Measurements from ENCODE around the gene SLC38A10. TPM values are rescaled to one million over a fixed set of nuclear protein-coding genes. Genes with fewer than 3 reads are reported as not detected.

The SLC38A10 gene
- total RNA-seq, 1 experiment from 2014 or later: 121 TPM

- no peak overlapping the region for H3K27ac Mint-ChIP-seq (ENCODE audit: unreplicated experiment)
- CTCF ChIA-PET: no interaction called here
- no peak for DNase-seq
- TF ChIP-seq, protein P1, sequence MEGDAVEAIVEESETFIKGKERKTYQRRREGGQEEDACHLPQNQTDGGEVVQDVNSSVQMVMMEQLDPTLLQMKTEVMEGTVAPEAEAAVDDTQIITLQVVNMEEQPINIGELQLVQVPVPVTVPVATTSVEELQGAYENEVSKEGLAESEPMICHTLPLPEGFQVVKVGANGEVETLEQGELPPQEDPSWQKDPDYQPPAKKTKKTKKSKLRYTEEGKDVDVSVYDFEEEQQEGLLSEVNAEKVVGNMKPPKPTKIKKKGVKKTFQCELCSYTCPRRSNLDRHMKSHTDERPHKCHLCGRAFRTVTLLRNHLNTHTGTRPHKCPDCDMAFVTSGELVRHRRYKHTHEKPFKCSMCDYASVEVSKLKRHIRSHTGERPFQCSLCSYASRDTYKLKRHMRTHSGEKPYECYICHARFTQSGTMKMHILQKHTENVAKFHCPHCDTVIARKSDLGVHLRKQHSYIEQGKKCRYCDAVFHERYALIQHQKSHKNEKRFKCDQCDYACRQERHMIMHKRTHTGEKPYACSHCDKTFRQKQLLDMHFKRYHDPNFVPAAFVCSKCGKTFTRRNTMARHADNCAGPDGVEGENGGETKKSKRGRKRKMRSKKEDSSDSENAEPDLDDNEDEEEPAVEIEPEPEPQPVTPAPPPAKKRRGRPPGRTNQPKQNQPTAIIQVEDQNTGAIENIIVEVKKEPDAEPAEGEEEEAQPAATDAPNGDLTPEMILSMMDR (IDR thresholded peaks at IDR 0.05; ENCODE audit: unreplicated experiment): no peak
- H3K4me1 Mint-ChIP-seq (ENCODE audit: low read depth, unreplicated experiment): no peaks in the 10 kb centered on the region
- H3K36me3 Mint-ChIP-seq (ENCODE audit: insufficient read depth, unreplicated experiment): peaks cover 71% of the 10 kb centered on the region
- intact Hi-C loops (cut with micrococcal nuclease; ENCODE audit: unreplicated experiment): no loop called here
- no TSS peak for BruUV-seq (replicated peaks)
- H3K9me3 Mint-ChIP-seq (ENCODE audit: low read depth, unreplicated experiment): no peaks in the 10 kb centered on the region
- no peak overlapping the region for H3K4me3 Mint-ChIP-seq (ENCODE audit: low read depth, unreplicated experiment)
- no peaks in the 10 kb centered on the region for H3K27me3 Mint-ChIP-seq (ENCODE audit: unreplicated experiment)
Observed at GRCh38 chr17:81276781-81277180, 18.3 kb downstream of the SLC38A10 start.

DNA sequence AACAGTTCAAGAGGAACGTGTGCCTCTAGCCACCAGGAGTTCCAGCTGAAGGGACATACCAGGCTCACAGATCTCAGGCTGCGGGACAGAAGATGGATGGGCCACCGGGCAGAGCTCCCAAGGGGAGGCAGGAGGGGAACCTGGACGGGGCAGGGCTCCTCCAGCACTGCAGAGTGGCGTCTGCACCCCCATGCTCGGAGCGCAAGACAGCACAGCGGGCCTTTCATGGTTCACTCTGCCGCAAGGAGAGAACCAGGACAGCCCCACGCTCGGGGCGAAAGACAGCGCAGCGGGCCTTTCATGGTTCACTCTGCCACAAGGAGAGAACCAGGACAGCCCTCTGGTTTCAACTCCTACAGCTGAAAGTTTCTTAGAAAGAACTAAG is 20.6 kb downstream of the SLC38A10 start:
- CTCF ChIA-PET: no interaction called here

GRCh38 chr17:81273698-81274470 is 21.2 kb downstream of the SLC38A10 start:
- Mint-ChIP-seq H3K9me3 (ENCODE audit: low read depth, unreplicated experiment) (no peaks in the 10 kb centered on the region), H3K4me3 (ENCODE audit: low read depth, unreplicated experiment) (no peak overlapping the region), H3K4me1 (ENCODE audit: low read depth, unreplicated experiment) (no peaks in the 10 kb centered on the region), H3K36me3 (ENCODE audit: insufficient read depth, unreplicated experiment) (peaks cover 66% of the 10 kb centered on the region), H3K27me3 (ENCODE audit: unreplicated experiment) (no peaks in the 10 kb centered on the region), H3K27ac (ENCODE audit: unreplicated experiment) (no peak overlapping the region)
- BruUV-seq (replicated peaks): no TSS peak
- CTCF ChIA-PET: no interaction called here
- no peak for DNase-seq
- TF ChIP-seq, protein P1 (IDR thresholded peaks at IDR 0.05; ENCODE audit: unreplicated experiment): no peak
- intact Hi-C loops (cut with micrococcal nuclease; ENCODE audit: unreplicated experiment): no loop called here

More for the DNA sequence above, 20.6 kb downstream of the SLC38A10 start:
- Mint-ChIP-seq H3K36me3 (ENCODE audit: insufficient read depth, unreplicated experiment) (peaks cover 72% of the 10 kb centered on the region), H3K4me3 (ENCODE audit: low read depth, unreplicated experiment) (no peak overlapping the region), H3K27me3 (ENCODE audit: unreplicated experiment) (no peaks in the 10 kb centered on the region), H3K9me3 (ENCODE audit: low read depth, unreplicated experiment) (no peaks in the 10 kb centered on the region), H3K4me1 (ENCODE audit: low read depth, unreplicated experiment) (no peaks in the 10 kb centered on the region), H3K27ac (ENCODE audit: unreplicated experiment) (no peak overlapping the region)
- TF ChIP-seq, protein P1 (IDR thresholded peaks at IDR 0.05; ENCODE audit: unreplicated experiment): no peak
- intact Hi-C loops (cut with micrococcal nuclease; ENCODE audit: unreplicated experiment): no loop called here
- no peak for DNase-seq
- no TSS peak for BruUV-seq (replicated peaks)

- BruUV-seq (replicated peaks): no TSS peak
- H3K4me1 Mint-ChIP-seq (ENCODE audit: low read depth, unreplicated experiment): no peaks in the 10 kb centered on the region
- no peak for DNase-seq
- H3K27ac Mint-ChIP-seq (ENCODE audit: unreplicated experiment): no peak overlapping the region
- H3K36me3 Mint-ChIP-seq (ENCODE audit: insufficient read depth, unreplicated experiment): peaks cover 71% of the 10 kb centered on the region
- H3K27me3 Mint-ChIP-seq (ENCODE audit: unreplicated experiment): no peaks in the 10 kb centered on the region
- H3K4me3 Mint-ChIP-seq (ENCODE audit: low read depth, unreplicated experiment): no peak overlapping the region
- TF ChIP-seq, protein P1 (IDR thresholded peaks at IDR 0.05; ENCODE audit: unreplicated experiment): no peak
- intact Hi-C loops (cut with micrococcal nuclease; ENCODE audit: unreplicated experiment): no loop called here
- CTCF ChIA-PET: no interaction called here
- H3K9me3 Mint-ChIP-seq (ENCODE audit: low read depth, unreplicated experiment): no peaks in the 10 kb centered on the region
Observed at GRCh38 chr17:81272616-81273015, 22.5 kb downstream of the SLC38A10 start.

All from Calu3 (cell line).